ENCODE data around the gene LRRC8E. TPM values are rescaled to one million over a fixed set of nuclear protein-coding genes. Genes with fewer than 3 reads are reported as not detected.

Gene LRRC8E
- total and polyA plus RNA-seq, 2 of the 8 experiments (the other 6 are each of a cell fraction or from before 2014, with no cell fraction given) = 2.7 to 2.9 TPM

GRCh38 chr19:7869910-7870511, 18.3 kb upstream of the LRRC8E start:
- Histone ChIP-seq H3K27me3 (replicated peaks in 1 of 4; ENCODE audit: control insufficient read depth in 3 of 4, extremely low read depth in 1 of 4, insufficient read depth in 3 of 4, low read length in 3 of 4) (peaks cover 0 to 23% (median 14%) of the 10 kb centered on the region in 4 experiments; a peak in 5 of 7 replicates), H3K9ac (replicated peaks in 1 of 4; ENCODE audit: extremely low read depth in 1 of 4, low read depth in 3 of 4, low read length in 3 of 4) (no peak overlapping the region), H3K79me1 (ENCODE audit: low read depth, low read length) (no peaks in the 10 kb centered on the region; the same call in 1 of the 2 replicates), H3K36me3 (ENCODE audit: control insufficient read depth in 2 of 4, insufficient read depth in 4 of 4, low read length in 3 of 4) (no peaks in the 10 kb centered on the region), H3K4me2 (ENCODE audit: insufficient read depth in 1 of 2, low read depth in 2 of 2, low read length in 2 of 2) (peak overlapping the region; percentile 75 to 86), H3K79me2 (ENCODE audit: control insufficient read depth in 1 of 2, insufficient read depth in 2 of 2, low read length in 2 of 2) (no peaks in the 10 kb centered on the region), H3K4me3 (ENCODE audit: extremely low read depth in 1 of 4, insufficient read depth in 2 of 4, low read depth in 3 of 4, low read length in 4 of 4) (peak overlapping the region; percentile 25 to 61 (median 30); a peak in 4 of 8 replicates), H3K23ac (ENCODE audit: insufficient read length) (no peak overlapping the region), H3K4ac (replicated peaks; ENCODE audit: insufficient read length, low read depth, low read length) (no peak overlapping the region), H4K91ac (replicated peaks; ENCODE audit: insufficient read length, low read length) (no peak overlapping the region), H2AK5ac (ENCODE audit: low read depth, low read length) (no peak overlapping the region), H3K18ac (ENCODE audit: extremely low read depth, low read length) (no peak overlapping the region), H2AFZ (ENCODE audit: low read length) (no peak overlapping the region), H4K20me1 (replicated peaks in 1 of 2; ENCODE audit: control insufficient read depth in 1 of 2, insufficient read depth in 2 of 2, low read length in 2 of 2) (peaks cover 4% of the 10 kb centered on the region in 2 experiments), H3K14ac (ENCODE audit: insufficient read length) (no peak overlapping the region), H2BK15ac (ENCODE audit: low read length) (no peak overlapping the region), H2BK120ac (replicated peaks; ENCODE audit: low read depth, low read length) (no peak overlapping the region), H3K27ac (ENCODE audit: low read depth, low read length) (no peak overlapping the region), H3K9me3 (ENCODE audit: insufficient read depth in 2 of 2, low read depth in 1 of 2, low read length in 1 of 2) (no peaks in the 10 kb centered on the region), H2BK5ac (ENCODE audit: low read depth, low read length) (no peak overlapping the region), H3K56ac (replicated peaks; ENCODE audit: insufficient read length, low read depth, low read length) (no peak overlapping the region), H3K23me2 (ENCODE audit: low read depth, low read length) (peaks cover 16% of the 10 kb centered on the region), H4K8ac (ENCODE audit: extremely low read depth, insufficient read depth, low read length) (no peak overlapping the region), H3K4me1 (replicated peaks in 1 of 4; ENCODE audit: control insufficient read depth in 3 of 4, insufficient read depth in 4 of 4, low read length in 3 of 4) (peaks cover 0 to 24% (median 16%) of the 10 kb centered on the region in 4 experiments; a peak in 5 of 7 replicates), H4K5ac (ENCODE audit: insufficient read length, low read depth, low read length) (no peak overlapping the region), H2BK20ac (ENCODE audit: low read length) (no peak overlapping the region), H2BK12ac (ENCODE audit: low read depth, low read length) (no peak overlapping the region)
- DNase-seq (ENCODE audit: low read depth in 1 of 2, low spot score in 2 of 2) (peak; percentile 84 to 85), FAIRE-seq (peak; percentile 48)
- ChIA-PET POLR2A (ENCODE audit: partially characterized antibody) (interaction anchor here (0.9 to 10.5 kb wide), 8 partner anchors 8 to 53 kb away, joined by 3 to 106 read pairs (median 6); partner anchors contain the start of genes MAP2K7, SNAPC2 and TGFBR3L), CTCF (ENCODE audit: partially characterized antibody) (interaction anchor here (0.7 to 2.1 kb wide), 21 partner anchors 8 to 315 kb away, joined by 3 to 22 read pairs (median 6); partner anchors contain the start of genes MAP2K7, SNAPC2 and TGFBR3L)
- 22% methylated on average over 9 of the region's 30 CpGs; no CpG with 5 or more reads in 1 of the 2 experiments for WGBS, 2 experiments (ENCODE audit: extremely low coverage in 1 of 2, insufficient coverage in 1 of 2, insufficient read length in 1 of 2, insufficient replicate concordance in 2 of 2, low coverage in 1 of 2, low lambda C conversion rate in 2 of 2, missing lambda C conversion rate in 1 of 2)
- TF ChIP-seq SP4 (IDR thresholded peaks at IDR 0.05; ENCODE audit: low read length) = peak; percentile 81; the same call in 1 of the 2 replicates
- TF ChIP-seq HDAC6 (IDR thresholded peaks at IDR 0.05; ENCODE audit: low read depth, low read length) = no peak
- no peak for TF ChIP-seq CBX8 (IDR thresholded peaks at IDR 0.05; ENCODE audit: borderline replicate concordance, low read depth, low read length)

All from H1 (cell line).